Heart right ventricle (tissue), 16 donors: ENCODE data around the gene ZFP14. TPM values are rescaled to one million over a fixed set of nuclear protein-coding genes. Genes with fewer than 3 reads are reported as not detected.
"Not testable (repeated sequence)": the region's sequence is repeated elsewhere in the genome, so short reads cannot be mapped to it uniquely, and the experiment has no call there.

Experiments used
- ATAC-seq, 8 donors: fragments of 200-7000 bp; cut with Tn5 transposase; one replicate each; pipeline ENCODE4 v1.9.1; 2020; ENCODE audit warnings: mild to moderate bottlenecking in 8 of 8, moderate library complexity in 8 of 8, moderate number of reproducible peaks in 1 of 8
- DNase-seq, 2 donors: peaks; one replicate each; pipeline ENCODE4 v3.0.0-alpha.2; 2020
- H3K27ac ChIP-seq, 10 donors: fragments of 200-600 bp; sonication (generic) in 2 of 10; one replicate each; pipeline versions ENCODE4 v1.5.0 to v1.8.0; 2020 to 2022; ENCODE audit warnings: mild to moderate bottlenecking in 3 of 10
- H3K27me3 ChIP-seq, 7 donors: fragments of 200-600 bp; one replicate each; pipeline ENCODE4 v1.8.0; 2021 to 2022; ENCODE audit warnings: mild to moderate bottlenecking in 2 of 7
- H3K36me3 ChIP-seq, 9 donors: fragments of 200-600 bp; sonication (generic) in 1 of 9; one replicate each; pipeline versions ENCODE4 v1.5.0 to v1.8.0; 2020 to 2022; ENCODE audit warnings: mild to moderate bottlenecking in 2 of 9
- H3K4me1 ChIP-seq, 9 donors: fragments of 200-600 bp; sonication (generic) in 1 of 9; one replicate each; pipeline versions ENCODE4 v1.5.0 to v1.8.0; 2020 to 2022; ENCODE audit warnings: mild to moderate bottlenecking in 4 of 9
- H3K4me3 ChIP-seq, 10 donors: fragments of 200-600 bp; sonication (generic) in 2 of 10; one replicate each; pipeline versions ENCODE4 v1.5.0 to v1.8.0; 2020 to 2022; ENCODE audit warnings: mild to moderate bottlenecking in 7 of 10, moderate library complexity in 2 of 10
- H3K9me3 ChIP-seq, 11 donors: fragments of 200-600 bp in 10 of 11; sonication (generic) in 2 of 11; one replicate each; pipeline versions ENCODE4 v1.5.0 to v1.8.0; 2013 to 2022; ENCODE audit warnings: mild to moderate bottlenecking in 2 of 11, control low read depth in 1 of 11, moderate library complexity in 1 of 11
- WGBS, 2 donors: extraction: QIAGEN DNeasy Blood & Tissue Kit; methylation state at CpG; one replicate each; pipeline ENCODE4 v1.1.7; 2013; ENCODE audit warnings: inconsistent platforms in 1 of 2; 5-methylcytosine and 5-hydroxymethylcytosine counted together
- intact Hi-C, 10 donors: fragments of 100-400 bp; cut with DNase I; formaldehyde crosslinking; loops; one replicate each; pipeline versions ENCODE4 v1.11.1 to v1.14.2; 2022
- polyA plus RNA-seq, 2 donors: library from polyadenylated mRNA; stranded (reverse); fragments of 200-250 nt; gene quantifications; one replicate each; pipeline ENCODE4 v1.2.3, GENCODE V29; 2013
- total RNA-seq, 10 donors: library from RNA; stranded (reverse); fragmentation: NEBNext Ultra II Directional in 3 of 10; extraction: Animal tissue kit (Norgen Biotek cat#: 25700) in 3 of 10; gene quantifications; one replicate each; pipeline versions ENCODE4 v1.2.1 to v1.2.4, GENCODE V29; 2021 to 2023
- donor health status: Arrhythmogenic right ventricular cardiomyopathy.
- donor health status: ischemic (EF 13 %, LVEDD 7.1; RV severe dilation, severe dysfunction).
- donor health status: healthy with polysubstance abuse.
- donor health status: DM: no; HTN: yes; CAD: no.
- donor health status: DM: no; HTN: no; CAD: no.
- donor health status: ischemic (EF 25% LVEDD 6.9; RV normal size, moderate dysfunction).
- donor health status: ischemic (EF 25% LVEDD 5.7; RV mildly dilated, moderate dysfunction).
- donor health status: healthy.
- donor health status: DM: yes; HTN: yes; CAD: no.
- donor health status: Ischemic cardiomyopathy.
- donor health status: ischemic (EF 35%, LVEDD 5.7; RV mildly dilated, moderate dysfunction).
- donor health status: nonischemic (EF 11% LVEDD 7.7; RV severe dilation, severe dysfunction).
- donor health status: DM: yes; HTN: yes; CAD: no.
- donor health status: PGD.
- donor health status: ischemic (EF 29% LVEDD 5.4; RV normal size, mild dysfunction).
- donor health status: nonischemic (EF 23%, LVEDD 6.1; RV moderate dilation, normal function).

ZFP14 gene
- total and polyA plus RNA-seq, 12 donors: 0.62 to 4.0 (median 2.4) TPM

DNA sequence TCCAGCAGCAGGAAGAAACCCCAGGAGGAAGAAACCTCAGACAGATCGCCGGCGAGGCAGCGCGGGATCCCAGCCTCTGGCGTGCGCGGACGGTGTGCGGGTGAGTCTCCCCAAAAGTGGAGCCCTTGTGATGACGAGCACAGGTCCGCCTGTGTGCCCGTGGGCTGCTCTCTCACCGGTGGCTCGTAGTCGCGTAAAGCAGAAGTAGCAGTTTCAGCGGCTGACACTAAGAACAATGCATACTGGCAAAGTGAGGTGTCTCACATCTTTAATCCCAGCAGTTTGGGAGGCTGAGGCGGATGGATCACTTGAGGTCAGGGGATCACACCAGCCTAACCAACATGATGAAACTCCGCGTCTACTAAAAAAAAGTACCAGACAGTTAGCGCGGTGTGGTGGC is 69.2 kb downstream of the ZFP14 start:
- H3K4me1 ChIP-seq, H3K9me3 ChIP-seq, H3K27me3 ChIP-seq, DNase-seq, H3K36me3 ChIP-seq, intact Hi-C loops: not testable (repeated sequence)
- WGBS, 2 donors: 47 to 58% methylated on average over 10 to 21 of the region's 23 CpGs
- H3K4me3 ChIP-seq: peak overlapping the region in 6 of 10 donors; percentile 17 to 51 (median 38)
- peak in 1 of 8 donors; percentile 30 for ATAC-seq
- peak overlapping the region in 1 of 10 donors; percentile 22 for H3K27ac ChIP-seq

DNA sequence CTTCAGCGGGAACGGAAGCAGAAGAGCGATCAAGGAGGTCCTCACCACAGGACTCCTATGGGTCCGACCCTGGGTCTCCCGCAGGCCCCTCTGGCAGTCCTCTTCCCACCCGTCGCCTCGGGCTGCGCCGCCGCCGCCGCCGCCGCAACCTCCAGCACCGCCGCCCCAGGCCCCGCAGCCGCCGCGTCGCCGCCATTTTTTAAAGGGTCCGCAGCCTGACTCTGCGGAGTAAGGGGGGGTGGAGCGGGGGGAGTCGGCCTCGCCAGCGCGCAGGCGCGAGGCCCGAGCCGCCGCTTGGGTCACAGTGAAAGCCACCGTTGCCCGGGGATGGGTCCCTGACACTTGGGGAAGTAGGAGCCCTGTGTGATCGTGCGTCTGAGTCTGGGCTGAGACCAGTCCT is 69.7 kb downstream of the ZFP14 start:
- H3K4me1 ChIP-seq, intact Hi-C loops, H3K36me3 ChIP-seq, H3K27me3 ChIP-seq, H3K9me3 ChIP-seq, ATAC-seq: not testable (repeated sequence)
- WGBS, 2 donors: 82 to 86% methylated on average over 22 of the region's 39 CpGs
- DNase-seq: peak in 1 of 2 donors; percentile 17
- H3K27ac ChIP-seq: peak overlapping the region in 1 of 10 donors; percentile 35
- peak overlapping the region in 4 of 10 donors; percentile 36 to 51 (median 40) for H3K4me3 ChIP-seq

DNA sequence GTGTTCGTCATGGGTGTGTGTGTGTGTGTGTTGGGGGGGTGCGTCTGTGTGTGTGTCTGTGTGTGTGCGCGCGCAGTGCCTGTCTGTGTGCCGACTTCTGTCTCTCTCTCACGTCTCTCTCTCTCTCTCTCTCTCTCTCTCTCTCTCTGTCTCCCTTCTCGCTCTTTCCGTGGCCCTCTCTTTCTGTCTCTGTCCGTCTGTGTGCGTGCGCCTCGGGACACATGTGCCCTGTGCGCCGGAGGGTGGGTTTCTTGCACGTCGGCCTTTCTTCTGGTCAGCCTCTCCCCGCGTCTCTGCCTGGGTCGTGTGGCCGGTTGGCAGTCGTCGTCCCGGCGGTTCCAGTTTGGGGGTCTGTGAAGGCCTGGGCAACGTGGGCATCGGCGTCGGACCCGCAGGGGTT is 86.7 kb downstream of the ZFP14 start:
- H3K36me3 ChIP-seq, H3K4me3 ChIP-seq, H3K27me3 ChIP-seq, H3K9me3 ChIP-seq, ATAC-seq, DNase-seq, H3K27ac ChIP-seq, H3K4me1 ChIP-seq, intact Hi-C loops: not testable (repeated sequence)
- WGBS, 2 donors: 97% methylated on average over 11 of the region's 30 CpGs; no CpG with 5 or more reads in 1 of the 2 donors

Other genes starting within 250 kb of the ZFP14 start
- gene CAPNS1, start 239.1 kb downstream of the ZFP14 start, total RNA-seq: 1,000 to 10,000 TPM in 1 of 10 donors, 100 to 1,000 TPM in 9; 800 to 1,095 (median 894) TPM
- gene CAPNS1, start 239.1 kb downstream of the ZFP14 start, polyA plus RNA-seq: 1,000 to 10,000 TPM in 1 of 2 donors, 100 to 1,000 TPM in 1; 745 to 1,027 TPM
- gene COX7A1, start 226.8 kb downstream of the ZFP14 start, total RNA-seq: 1,000 to 10,000 TPM; 1,564 to 3,571 (median 2,793) TPM
- gene COX7A1, start 226.8 kb downstream of the ZFP14 start, polyA plus RNA-seq: 1,000 to 10,000 TPM in 1 of 2 donors, 100 to 1,000 TPM in 1; 850 to 2,441 TPM
- gene ZNF565, start 164.5 kb downstream of the ZFP14 start, total RNA-seq: 1 to 10 TPM; 2.6 to 5.1 (median 3.6) TPM
- gene ZNF565, start 164.5 kb downstream of the ZFP14 start, polyA plus RNA-seq: 1 to 10 TPM; 2.2 to 3.3 TPM
- gene ZNF146, start 164.1 kb downstream of the ZFP14 start, total RNA-seq: 10 to 100 TPM; 25.7 to 42.1 (median 32.6) TPM
- gene ZNF146, start 164.1 kb downstream of the ZFP14 start, polyA plus RNA-seq: 10 to 100 TPM; 20.1 to 27.3 TPM
- gene ZFP82, start 39.4 kb upstream of the ZFP14 start, total RNA-seq: 1 to 10 TPM; 3.1 to 6.3 (median 4.3) TPM
- gene ZFP82, start 39.4 kb upstream of the ZFP14 start, polyA plus RNA-seq: 1 to 10 TPM; 1.9 to 2.5 TPM
- gene ZNF566, start 110.4 kb upstream of the ZFP14 start, total RNA-seq: 10 to 100 TPM in 7 of 10 donors, 1 to 10 TPM in 3; 8.1 to 15.0 (median 11.4) TPM
- 10 to 100 TPM in 1 of 2 donors, 1 to 10 TPM in 1; 2.6 to 10.5 TPM for gene ZNF566, start 110.4 kb upstream of the ZFP14 start, polyA plus RNA-seq
- 10 to 100 TPM in 2 of 10 donors, 1 to 10 TPM in 8; 7.2 to 12.8 (median 8.7) TPM for gene ZNF260, start 149.1 kb upstream of the ZFP14 start, total RNA-seq
- gene ZNF260, start 149.1 kb upstream of the ZFP14 start, polyA plus RNA-seq: 1 to 10 TPM; 2.7 to 4.6 TPM
- gene ZNF529, start 194.1 kb upstream of the ZFP14 start, total RNA-seq: 10 to 100 TPM; 10.7 to 18.4 (median 15.4) TPM
- gene ZNF529, start 194.1 kb upstream of the ZFP14 start, polyA plus RNA-seq: 10 to 100 TPM in 1 of 2 donors, 1 to 10 TPM in 1; 3.4 to 14.0 TPM
- 10 to 100 TPM; 13.2 to 22.2 (median 17.8) TPM for gene ZNF382, start 226.1 kb upstream of the ZFP14 start, total RNA-seq
- gene ZNF382, start 226.1 kb upstream of the ZFP14 start, polyA plus RNA-seq: 1 to 10 TPM; 2.6 to 5.6 TPM